Right ventricle myocardium superior (tissue), 1 donor: Measurements from ENCODE around the gene TBC1D10A. TPM values are rescaled to one million over a fixed set of nuclear protein-coding genes. Genes with fewer than 3 reads are reported as not detected.

Source experiments
- ATAC-seq: fragments of 200-7000 bp; cut with Tn5 transposase; one replicate; pipeline ENCODE4 v1.9.1; 2020; ENCODE audit warnings: mild to moderate bottlenecking; ENCODE audit not compliant: poor library complexity
- DNase-seq: peaks from one replicate; pipeline ENCODE4 v3.0.0-alpha.2; 2020
- intact Hi-C: fragments of 100-400 bp; cut with DNase I; formaldehyde crosslinking; loops from one replicate; pipeline ENCODE4 v1.11.2; 2022
- total RNA-seq: library from RNA; stranded (reverse); fragmentation: NEBNext Ultra II Directional; extraction: Animal tissue kit (Norgen Biotek cat#: 25700); gene quantifications from one replicate; pipeline ENCODE4 v1.2.1, GENCODE V29; 2021
- donor health status: DM: no; HTN: yes; CAD: no; lungs with severe emphysema.

TBC1D10A gene
- total RNA-seq, 1 donor from 2014 or later, result 6.5 TPM

- peak; percentile 90 for DNase-seq
- intact Hi-C loops, result no loop called here
Observed at GRCh38 chr22:30291058-30291892, 35.5 kb downstream of the TBC1D10A start.

GRCh38 chr22:30290342-30291057 is 36.2 kb downstream of the TBC1D10A start:
- DNase-seq, result peak; percentile 41
- intact Hi-C loops, result no loop called here
- ATAC-seq, result peak; percentile 3

More at GRCh38 chr22:30291058-30291892, 35.5 kb downstream of the TBC1D10A start:
- peak; percentile 28 for ATAC-seq

- ATAC-seq (peak; percentile 5), DNase-seq (no peak)
- intact Hi-C loops, result loop anchor here (2.0 kb wide), 1 partner anchor 37 kb away; the partner anchor contains the start of gene TBC1D10A
Observed at GRCh38 chr22:30289980-30290313, 36.8 kb downstream of the TBC1D10A start.

GRCh38 chr22:30289141-30289979 is 37.4 kb downstream of the TBC1D10A start, which contains the start of gene CASTOR1:
CASTOR1 (minus strand) TSS chr22:30289505; CDS start chr22:30289497, 8 bp downstream.
- ATAC-seq (peak; percentile 89), DNase-seq (peak; percentile 99)
- intact Hi-C loops, result loop anchor here (2.0 kb wide), 1 partner anchor 37 kb away; the partner anchor contains the start of gene TBC1D10A

GRCh38 chr22:30288419-30289140 is 38.2 kb downstream of the TBC1D10A start:
- ATAC-seq (no peak), DNase-seq (no peak)
- intact Hi-C loops, result loop anchor here (1.0 to 2.0 kb wide), 2 partner anchors 38 to 99 kb away; partner anchors contain the start of genes RNF215 and TBC1D10A

GRCh38 chr22:30287648-30288418 is 38.9 kb downstream of the TBC1D10A start:
- intact Hi-C loops, result loop anchor here (1.0 to 2.0 kb wide), 2 partner anchors 39 to 99 kb away; partner anchors contain the start of genes RNF215 and TBC1D10A
- peak; percentile 91 for DNase-seq
- peak; percentile 69 for ATAC-seq

GRCh38 chr22:30286813-30287647 is 39.7 kb downstream of the TBC1D10A start:
- intact Hi-C loops, result no loop called here
- no peak for ATAC-seq
- DNase-seq, result peak; percentile 87

- no peak for ATAC-seq
- intact Hi-C loops, result no loop called here
- no peak for DNase-seq
Observed at GRCh38 chr22:30286331-30286730, 40.4 kb downstream of the TBC1D10A start.

- intact Hi-C loops, result no loop called here
- DNase-seq, result no peak
- no peak for ATAC-seq
Observed at GRCh38 chr22:30285846-30286200, 40.9 kb downstream of the TBC1D10A start.

- ATAC-seq, result no peak
- intact Hi-C loops, result no loop called here
- no peak for DNase-seq
Observed at GRCh38 chr22:30285176-30285845, 41.4 kb downstream of the TBC1D10A start.

- no peak for ATAC-seq
- no peak for DNase-seq
- intact Hi-C loops, result no loop called here
Observed at GRCh38 chr22:30284666-30285065, 42.1 kb downstream of the TBC1D10A start.

GRCh38 chr22:30284172-30284571 is 42.6 kb downstream of the TBC1D10A start:
- ATAC-seq, result no peak

GRCh38 chr22:30283342-30283741 is 43.4 kb downstream of the TBC1D10A start:
- DNase-seq (no peak), ATAC-seq (no peak)
- intact Hi-C loops, result no loop called here

More at GRCh38 chr22:30284172-30284571, 42.6 kb downstream of the TBC1D10A start:
- intact Hi-C loops, result no loop called here
- peak; percentile 35 for DNase-seq

GRCh38 chr22:30282616-30283046 is 44.1 kb downstream of the TBC1D10A start:
- intact Hi-C loops, result no loop called here
- no peak for DNase-seq
- ATAC-seq, result peak; percentile 17

- no peak for ATAC-seq
- DNase-seq, result no peak
- intact Hi-C loops, result no loop called here
Observed at GRCh38 chr22:30280505-30280904, 46.2 kb downstream of the TBC1D10A start.

- ATAC-seq, result no peak
- intact Hi-C loops, result no loop called here
Observed at GRCh38 chr22:30279932-30280331, 46.8 kb downstream of the TBC1D10A start.

More at GRCh38 chr22:30279932-30280331, 46.8 kb downstream of the TBC1D10A start:
- no peak for DNase-seq
